Natural killer cell (primary cell): Measurements from ENCODE around the gene CITED4. TPM values are rescaled to one million over a fixed set of nuclear protein-coding genes. Genes with fewer than 3 reads are reported as not detected.

Experiments used
- ATAC-seq, 3 donors: fragments of 150-1000 bp in 2 of 3; fragments of 200-7000 bp in 1 of 3; cut with Tn5 transposase; 1 replicate in 1 of 3; 2 replicates in 2 of 3; pipeline ENCODE4 v1.10.0; 2021; ENCODE audit warnings: mild to moderate bottlenecking in 2 of 3, moderate library complexity in 2 of 3
- DNase-seq, 2 donors: peaks; one replicate each; pipeline versions ENCODE4 v3.0.0 to v3.0.0-alpha.2; 2013 to 2021; ENCODE audit warnings: mixed read lengths in 1 of 2
- H3K27ac ChIP-seq: one replicate; pipeline ENCODE4 v1.5.1; 2013; ENCODE audit warnings: mild to moderate bottlenecking, low read length
- H3K27me3 ChIP-seq: one replicate; pipeline ENCODE4 v1.6.1; 2013; ENCODE audit warnings: low read length; ENCODE audit not compliant: control insufficient read depth, insufficient read depth
- H3K36me3 ChIP-seq: one replicate; pipeline ENCODE4 v1.6.1; 2013; ENCODE audit warnings: low read length; ENCODE audit not compliant: control insufficient read depth, insufficient read depth
- H3K4me1 ChIP-seq: one replicate; pipeline ENCODE4 v1.6.1; 2013; ENCODE audit warnings: low read length; ENCODE audit not compliant: control insufficient read depth, insufficient read depth
- H3K4me3 ChIP-seq: one replicate; pipeline ENCODE4 v1.5.1; 2013; ENCODE audit warnings: low read length
- H3K9me3 ChIP-seq: one replicate; pipeline ENCODE4 v1.6.1; 2013; ENCODE audit warnings: low read length; ENCODE audit not compliant: control insufficient read depth, insufficient read depth
- H3K27ac Mint-ChIP-seq, 2 donors: one replicate each; pipeline ENCODE4 v1.8.0; 2022; ENCODE audit warnings: mild to moderate bottlenecking in 2 of 2, mixed read lengths in 2 of 2, moderate library complexity in 1 of 2
- H3K27me3 Mint-ChIP-seq, 2 donors: one replicate each; pipeline ENCODE4 v1.8.0; 2022; ENCODE audit warnings: low read depth in 2 of 2, mixed read lengths in 2 of 2
- H3K36me3 Mint-ChIP-seq: one replicate; pipeline ENCODE4 v1.8.0; 2022; ENCODE audit warnings: mixed read lengths
- H3K4me1 Mint-ChIP-seq, 2 donors: one replicate each; pipeline ENCODE4 v1.8.0; 2022; ENCODE audit warnings: mixed read lengths in 2 of 2
- H3K4me3 Mint-ChIP-seq: one replicate; pipeline ENCODE4 v1.8.0; 2022; ENCODE audit warnings: mild to moderate bottlenecking, moderate library complexity, mixed read lengths
- H3K9me3 Mint-ChIP-seq, 2 donors: one replicate each; pipeline ENCODE4 v1.8.0; 2022; ENCODE audit warnings: mixed read lengths in 2 of 2
- WGBS: methylation state at CpG from one replicate; pipeline ENCODE4 v1.1.7; 2013; ENCODE audit warnings: missing lambda C conversion rate; ENCODE audit not compliant: insufficient coverage; 5-methylcytosine and 5-hydroxymethylcytosine counted together
- intact Hi-C: fragments of 100-400 bp; cut with micrococcal nuclease; formaldehyde crosslinking; loops from one replicate; pipeline ENCODE4 v1.14.2; 2022
- total RNA-seq, 4 donors: library from RNA; stranded (reverse); fragments of 120-200 nt in 1 of 4; gene quantifications; one replicate each; pipeline versions ENCODE4 v1.2.3 to v1.2.4, GENCODE V29; 2013 to 2022
- TF ChIP-seq, protein P1 (sequence below): fragments of 200-600 bp; IDR thresholded peaks from one replicate; pipeline ENCODE4 v1.8.0; 2022; ENCODE audit warnings: antibody characterized with exemption

CITED4 gene
- total RNA-seq, 3 donors from 2014 or later (not counting 1 experiment from before 2014, with no cell fraction given): 3.5 to 7.7 (median 4.9) TPM

DNA sequence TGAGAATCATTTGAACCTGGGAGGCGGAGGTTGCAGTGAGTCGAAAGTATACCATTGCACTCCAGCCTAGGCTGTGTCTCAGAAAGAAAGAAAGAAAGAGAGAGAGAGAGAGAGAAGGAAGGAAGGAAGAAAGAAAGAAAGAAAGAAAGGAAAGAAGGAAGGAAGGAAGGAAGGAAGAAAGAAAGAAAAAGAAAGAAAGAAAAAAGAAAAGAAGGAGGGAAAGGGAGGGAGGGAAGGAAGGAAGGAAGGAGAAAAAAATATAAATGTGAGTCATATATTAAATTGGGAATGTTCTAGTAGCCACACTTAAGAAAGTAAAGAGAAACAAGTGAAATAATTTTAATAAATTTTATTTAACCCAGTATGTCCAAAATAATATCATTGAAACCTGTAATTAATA, 16.7 kb upstream of the CITED4 start:
- no peak overlapping the region for H3K27ac Mint-ChIP-seq
- Histone ChIP-seq H3K9me3 (peaks cover 3% of the 10 kb centered on the region), H3K4me1 (peaks cover 28% of the 10 kb centered on the region), H3K27me3 (peaks cover 2% of the 10 kb centered on the region), H3K4me3 (no peak overlapping the region), H3K36me3 (no peaks in the 10 kb centered on the region), H3K27ac (no peak overlapping the region)
- intact Hi-C loops: no loop called here
- WGBS: 100% methylated on average over 2 of the region's 2 CpGs
- peaks cover 9 to 15% of the 10 kb centered on the region in 2 donors for H3K27me3 Mint-ChIP-seq
- H3K36me3 Mint-ChIP-seq: no peaks in the 10 kb centered on the region
- no peak for DNase-seq
- ATAC-seq: no peak
- no peak overlapping the region for H3K4me3 Mint-ChIP-seq
- H3K9me3 Mint-ChIP-seq: no peaks in the 10 kb centered on the region
- TF ChIP-seq, protein P1, sequence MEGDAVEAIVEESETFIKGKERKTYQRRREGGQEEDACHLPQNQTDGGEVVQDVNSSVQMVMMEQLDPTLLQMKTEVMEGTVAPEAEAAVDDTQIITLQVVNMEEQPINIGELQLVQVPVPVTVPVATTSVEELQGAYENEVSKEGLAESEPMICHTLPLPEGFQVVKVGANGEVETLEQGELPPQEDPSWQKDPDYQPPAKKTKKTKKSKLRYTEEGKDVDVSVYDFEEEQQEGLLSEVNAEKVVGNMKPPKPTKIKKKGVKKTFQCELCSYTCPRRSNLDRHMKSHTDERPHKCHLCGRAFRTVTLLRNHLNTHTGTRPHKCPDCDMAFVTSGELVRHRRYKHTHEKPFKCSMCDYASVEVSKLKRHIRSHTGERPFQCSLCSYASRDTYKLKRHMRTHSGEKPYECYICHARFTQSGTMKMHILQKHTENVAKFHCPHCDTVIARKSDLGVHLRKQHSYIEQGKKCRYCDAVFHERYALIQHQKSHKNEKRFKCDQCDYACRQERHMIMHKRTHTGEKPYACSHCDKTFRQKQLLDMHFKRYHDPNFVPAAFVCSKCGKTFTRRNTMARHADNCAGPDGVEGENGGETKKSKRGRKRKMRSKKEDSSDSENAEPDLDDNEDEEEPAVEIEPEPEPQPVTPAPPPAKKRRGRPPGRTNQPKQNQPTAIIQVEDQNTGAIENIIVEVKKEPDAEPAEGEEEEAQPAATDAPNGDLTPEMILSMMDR: no peak
- H3K4me1 Mint-ChIP-seq: peaks cover 34 to 38% of the 10 kb centered on the region in 2 donors

DNA sequence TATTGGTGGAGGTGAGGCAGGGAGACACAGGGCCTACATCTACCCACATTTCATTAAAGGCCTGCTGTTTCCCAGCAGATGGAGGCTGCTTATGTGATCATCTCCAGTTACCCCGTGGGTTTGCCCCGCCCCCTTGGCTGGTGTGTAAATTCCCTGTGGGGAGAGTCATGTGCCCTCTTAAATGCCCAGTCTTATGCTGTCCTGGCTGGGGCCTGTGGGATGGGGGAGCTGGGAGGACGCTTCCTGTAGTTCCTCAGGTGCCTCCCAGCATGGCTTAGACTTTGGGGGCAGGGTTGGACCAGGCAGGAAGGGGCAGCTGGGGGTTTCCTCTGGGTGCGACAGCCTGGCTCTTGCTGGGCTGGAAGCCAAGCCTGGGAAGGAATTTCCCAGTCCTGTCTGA, 15.5 kb upstream of the CITED4 start:
- peak in 1 of 2 donors; percentile 29 for DNase-seq
- H3K27ac ChIP-seq: no peak overlapping the region
- ATAC-seq: peak; percentile 6 to 57 (median 35)
- no peaks in the 10 kb centered on the region for H3K27me3 ChIP-seq
- H3K4me3 Mint-ChIP-seq: no peak overlapping the region
- H3K4me3 ChIP-seq: no peak overlapping the region
- H3K4me1 Mint-ChIP-seq: peaks cover 34 to 42% of the 10 kb centered on the region in 2 donors
- WGBS: 28% methylated on average over 4 of the region's 4 CpGs
- intact Hi-C loops: no loop called here
- peak overlapping the region; percentile 76 to 86 for H3K27ac Mint-ChIP-seq
- peaks cover 3% of the 10 kb centered on the region for H3K9me3 ChIP-seq
- no peaks in the 10 kb centered on the region for H3K9me3 Mint-ChIP-seq
- peaks cover 2 to 3% of the 10 kb centered on the region in 2 donors for H3K27me3 Mint-ChIP-seq
- TF ChIP-seq, protein P1: no peak
- no peaks in the 10 kb centered on the region for H3K36me3 Mint-ChIP-seq
- H3K36me3 ChIP-seq: no peaks in the 10 kb centered on the region
- peaks cover 27% of the 10 kb centered on the region for H3K4me1 ChIP-seq

DNA sequence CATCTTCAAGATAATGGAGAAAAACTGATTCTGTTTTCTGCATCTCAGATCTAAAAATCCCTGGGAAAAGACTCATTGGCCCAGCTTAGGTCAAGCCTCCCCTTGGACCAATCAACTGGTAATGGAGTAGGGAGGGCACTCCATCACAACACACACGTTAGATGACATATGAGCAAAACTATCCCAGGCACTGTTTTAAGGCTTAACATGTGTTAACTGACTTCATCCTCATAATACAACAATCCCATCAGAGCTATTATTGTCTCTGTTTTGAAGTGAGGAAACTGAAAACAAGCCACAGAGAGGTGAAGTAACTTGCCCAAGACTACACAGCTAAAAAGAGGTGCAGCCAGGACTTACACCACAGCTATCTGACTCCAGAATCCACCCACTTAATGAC, 14.7 kb upstream of the CITED4 start:
- Histone ChIP-seq H3K36me3 (no peaks in the 10 kb centered on the region), H3K4me3 (no peak overlapping the region), H3K9me3 (peaks cover 3% of the 10 kb centered on the region), H3K27ac (no peak overlapping the region), H3K4me1 (peaks cover 27% of the 10 kb centered on the region), H3K27me3 (no peaks in the 10 kb centered on the region)
- peaks cover 0 to 3% of the 10 kb centered on the region in 2 donors for H3K27me3 Mint-ChIP-seq
- peaks cover 34 to 42% of the 10 kb centered on the region in 2 donors for H3K4me1 Mint-ChIP-seq
- no peaks in the 10 kb centered on the region for H3K9me3 Mint-ChIP-seq
- intact Hi-C loops: no loop called here
- DNase-seq (no peak), ATAC-seq (no peak)
- no CpG with 5 or more reads among the region's 1 CpG for WGBS
- no peak overlapping the region for H3K4me3 Mint-ChIP-seq
- TF ChIP-seq, protein P1: no peak
- peak overlapping the region; percentile 76 to 86 for H3K27ac Mint-ChIP-seq
- H3K36me3 Mint-ChIP-seq: no peaks in the 10 kb centered on the region

DNA sequence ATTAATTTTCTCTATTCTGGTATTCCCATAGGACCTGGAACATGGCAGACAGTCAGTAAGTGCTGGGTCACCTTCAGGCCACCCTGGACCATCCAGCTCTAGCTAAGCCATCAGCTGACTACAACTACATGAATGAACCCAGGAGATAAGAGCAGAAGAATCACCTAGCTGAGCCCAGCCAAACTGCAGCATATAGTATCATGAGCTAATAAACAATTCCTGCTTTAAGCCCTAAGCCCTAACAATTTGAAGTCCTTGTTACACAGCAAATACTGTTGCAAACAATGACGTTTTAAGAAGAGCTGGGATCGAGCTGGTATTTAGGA, 14.2 kb upstream of the CITED4 start:
- Histone ChIP-seq H3K36me3 (no peaks in the 10 kb centered on the region), H3K4me3 (no peak overlapping the region), H3K27ac (no peak overlapping the region), H3K4me1 (peaks cover 27% of the 10 kb centered on the region), H3K27me3 (no peaks in the 10 kb centered on the region), H3K9me3 (peaks cover 3% of the 10 kb centered on the region)
- H3K27ac Mint-ChIP-seq: peak overlapping the region; percentile 76 to 86
- peaks cover 0 to 3% of the 10 kb centered on the region in 2 donors for H3K27me3 Mint-ChIP-seq
- TF ChIP-seq, protein P1: no peak
- intact Hi-C loops: no loop called here
- DNase-seq (no peak), ATAC-seq (no peak)
- no peaks in the 10 kb centered on the region for H3K36me3 Mint-ChIP-seq
- H3K4me3 Mint-ChIP-seq: no peak overlapping the region
- 93% methylated on average over 2 of the region's 2 CpGs for WGBS
- no peaks in the 10 kb centered on the region for H3K9me3 Mint-ChIP-seq
- H3K4me1 Mint-ChIP-seq: peaks cover 34 to 42% of the 10 kb centered on the region in 2 donors
